Kidney epithelial cell (primary cell): ENCODE data around the gene ABITRAM. TPM values are rescaled to one million over a fixed set of nuclear protein-coding genes. Genes with fewer than 3 reads are reported as not detected.
"Not testable (repeated sequence)": the region's sequence is repeated elsewhere in the genome, so short reads cannot be mapped to it uniquely, and the experiment has no call there.

Experiments
- DNase-seq: peaks from one replicate; pipeline ENCODE4 v3.0.0-alpha.2; 2010; ENCODE audit warnings: low read depth
- H3K27me3 ChIP-seq: 2 replicates; pipeline ENCODE4 v1.6.0; 2011; ENCODE audit warnings: low read length; ENCODE audit not compliant: control insufficient read depth, insufficient read depth
- H3K36me3 ChIP-seq: 2 replicates; pipeline ENCODE4 v1.5.1; 2011; ENCODE audit warnings: low read length; ENCODE audit not compliant: control insufficient read depth, insufficient read depth
- H3K4me3 ChIP-seq: 2 replicates; pipeline ENCODE4 v1.5.1; 2011; ENCODE audit warnings: low read depth, mild to moderate bottlenecking, control low read depth, low read length
- CTCF ChIP-seq: IDR thresholded peaks from 2 replicates; pipeline ENCODE4 v1.5.1; 2011; ENCODE audit warnings: mild to moderate bottlenecking, moderate library complexity, low read length, control low read depth, inconsistent platforms; ENCODE audit not compliant: insufficient read depth, poor library complexity, severe bottlenecking
- total RNA-seq: library from RNA; depleted of rRNA; stranded (reverse); fragments of >200 nt; gene quantifications from 2 replicates; pipeline ENCODE4 v1.2.3, GENCODE V29; 2015

Gene ABITRAM
- total RNA-seq, 1 donor from 2014 or later, result 10.6 TPM

- H3K4me3 ChIP-seq, result no peak overlapping the region
- H3K27me3 ChIP-seq, result no peaks in the 10 kb centered on the region
- DNase-seq, result no peak
- H3K36me3 ChIP-seq, result peaks cover 2% of the 10 kb centered on the region
- TF ChIP-seq CTCF, result no peak
Measured at GRCh38 chr9:108910402-108910801, 23.8 kb upstream of the ABITRAM start.

GRCh38 chr9:108910914-108911313, 23.3 kb upstream of the ABITRAM start:
- H3K36me3 ChIP-seq, result peaks cover 2% of the 10 kb centered on the region

GRCh38 chr9:108911820-108912219, 22.4 kb upstream of the ABITRAM start:
- Histone ChIP-seq H3K4me3 (no peak overlapping the region), H3K27me3 (no peaks in the 10 kb centered on the region), H3K36me3 (peaks cover under 1% of the 10 kb centered on the region)
- no peak for DNase-seq
- no peak for TF ChIP-seq CTCF

More at GRCh38 chr9:108910914-108911313, 23.3 kb upstream of the ABITRAM start:
- DNase-seq, result no peak
- Histone ChIP-seq H3K4me3 (no peak overlapping the region), H3K27me3 (no peaks in the 10 kb centered on the region)
- TF ChIP-seq CTCF, result no peak

GRCh38 chr9:108913391-108913790, 20.8 kb upstream of the ABITRAM start:
- TF ChIP-seq CTCF, result no peak
- Histone ChIP-seq H3K27me3 (no peaks in the 10 kb centered on the region), H3K4me3 (no peak overlapping the region), H3K36me3 (no peaks in the 10 kb centered on the region)
- DNase-seq, result no peak

GRCh38 chr9:108919517-108919916, 14.7 kb upstream of the ABITRAM start:
- Histone ChIP-seq H3K36me3 (peaks cover 1% of the 10 kb centered on the region), H3K4me3 (no peak overlapping the region), H3K27me3 (no peaks in the 10 kb centered on the region)
- TF ChIP-seq CTCF, result no peak
- no peak for DNase-seq

- H3K4me3 ChIP-seq, DNase-seq, H3K36me3 ChIP-seq, H3K27me3 ChIP-seq: not testable (repeated sequence)
Measured at GRCh38 chr9:108920401-108920800, 13.8 kb upstream of the ABITRAM start.
